Measurements from ENCODE around the gene SEC14L1.

Gene SEC14L1

DNA sequence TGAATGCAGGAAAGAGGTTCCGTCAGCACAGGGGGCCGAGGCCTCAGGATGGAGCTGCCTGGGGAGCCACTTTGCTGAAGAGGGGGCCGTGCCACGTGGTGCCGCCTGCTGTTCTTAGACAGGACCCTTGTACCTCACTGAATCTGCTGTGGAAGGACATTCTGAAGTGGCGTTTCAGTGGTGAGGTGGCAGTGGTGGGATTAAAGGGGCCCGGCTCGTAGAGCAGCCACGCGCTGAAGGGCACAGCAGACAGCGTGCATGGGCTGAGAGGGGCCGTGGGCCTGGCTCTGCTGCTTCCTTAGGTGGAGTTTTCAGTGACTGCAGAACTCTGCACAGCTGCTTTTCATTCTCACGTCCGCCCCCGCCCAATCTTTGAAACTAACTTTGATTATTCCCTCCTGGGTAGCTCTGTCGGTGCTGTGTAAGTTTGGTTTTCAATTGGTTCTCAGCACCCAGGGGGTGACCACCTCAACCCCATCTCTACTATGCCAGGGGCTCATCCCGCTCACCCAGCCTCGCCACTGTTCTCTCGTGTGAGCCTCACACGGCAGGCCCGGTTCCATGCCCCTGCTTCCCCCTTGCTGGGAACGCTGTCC lies 70.3 kb downstream of the SEC14L1 start:
- in situ Hi-C loops (cut with HindIII; ENCODE audit: low sequenced_read_pairs), result no loop called here

- in situ Hi-C loops (cut with HindIII; ENCODE audit: low sequenced_read_pairs), result no loop called here
These were observed 70.9 kb downstream of the SEC14L1 start for GRCh38 chr17:77211681-77212080.

GRCh38 chr17:77212081-77212832 lies 71.5 kb downstream of the SEC14L1 start:
- in situ Hi-C loops (cut with HindIII; ENCODE audit: low sequenced_read_pairs), result no loop called here

DNA sequence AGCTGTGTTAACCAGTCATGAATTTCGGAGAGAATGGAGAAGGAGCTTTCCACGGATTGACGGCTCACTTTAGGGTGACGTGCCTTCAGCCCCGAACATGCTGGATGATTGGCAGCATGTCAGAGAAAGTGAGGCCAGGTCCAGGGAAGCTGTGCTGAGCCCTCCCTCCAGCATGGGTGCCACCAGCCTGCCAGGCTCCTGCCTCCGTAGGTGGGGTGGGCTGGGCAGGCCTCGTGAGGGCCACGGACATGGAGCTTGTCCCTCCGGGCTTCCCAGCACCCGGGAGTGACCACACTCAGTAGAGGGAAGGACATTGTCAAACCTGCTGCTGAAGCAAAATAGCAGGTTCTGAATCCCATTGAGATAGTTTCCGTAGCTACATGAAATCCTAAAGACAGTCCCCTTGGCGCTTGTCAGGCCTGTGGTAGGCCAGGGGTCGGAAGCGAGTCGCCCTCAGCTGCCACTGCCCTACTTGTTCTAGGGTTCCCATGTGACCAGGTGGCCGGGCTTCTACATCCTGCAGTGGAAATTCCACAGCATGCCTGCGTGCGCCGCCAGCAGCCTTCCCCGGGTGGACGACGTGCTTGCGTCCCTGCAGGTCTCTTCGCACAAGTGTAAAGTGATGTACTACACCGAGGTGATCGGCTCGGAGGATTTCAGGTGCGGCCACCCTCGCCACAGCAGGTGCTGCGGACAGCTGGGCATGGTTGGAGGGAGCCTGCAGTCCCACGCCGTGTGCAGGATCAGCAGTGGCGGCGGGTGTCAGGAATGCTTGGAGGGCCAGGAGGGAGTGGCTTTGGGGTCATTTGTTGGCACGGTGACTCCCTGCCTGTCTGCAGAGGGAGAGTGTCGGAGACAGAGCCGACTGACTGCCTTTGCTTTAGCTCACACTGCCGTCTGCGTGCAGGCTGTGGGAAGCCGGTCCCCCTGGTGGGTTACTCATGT lies 72.3 kb downstream of the SEC14L1 start:
- in situ Hi-C loops (cut with HindIII; ENCODE audit: low sequenced_read_pairs), result no loop called here

DNA sequence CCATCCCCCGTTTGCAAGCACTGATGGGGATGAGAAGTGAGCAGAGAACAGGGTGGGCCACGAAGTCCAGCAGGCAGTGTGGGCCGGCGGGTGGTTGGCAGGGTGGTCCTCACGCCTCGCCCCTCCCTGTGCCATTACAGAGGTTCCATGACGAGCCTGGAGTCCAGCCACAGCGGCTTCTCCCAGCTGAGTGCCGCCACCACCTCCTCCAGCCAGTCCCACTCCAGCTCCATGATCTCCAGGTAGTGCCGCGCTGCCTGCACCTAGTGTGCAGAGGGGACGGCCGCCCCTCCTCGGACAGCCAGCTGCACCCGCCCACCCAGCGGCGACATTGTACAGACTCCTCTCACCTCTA lies 73.0 kb downstream of the SEC14L1 start:
- in situ Hi-C loops (cut with HindIII; ENCODE audit: low sequenced_read_pairs), result no loop called here

GRCh38 chr17:77214328-77214727 lies 73.6 kb downstream of the SEC14L1 start:
- in situ Hi-C loops (cut with HindIII; ENCODE audit: low sequenced_read_pairs), result no loop called here

GRCh38 chr17:77214743-77215142 lies 74.0 kb downstream of the SEC14L1 start:
- in situ Hi-C loops (cut with HindIII; ENCODE audit: low sequenced_read_pairs), result no loop called here

DNA sequence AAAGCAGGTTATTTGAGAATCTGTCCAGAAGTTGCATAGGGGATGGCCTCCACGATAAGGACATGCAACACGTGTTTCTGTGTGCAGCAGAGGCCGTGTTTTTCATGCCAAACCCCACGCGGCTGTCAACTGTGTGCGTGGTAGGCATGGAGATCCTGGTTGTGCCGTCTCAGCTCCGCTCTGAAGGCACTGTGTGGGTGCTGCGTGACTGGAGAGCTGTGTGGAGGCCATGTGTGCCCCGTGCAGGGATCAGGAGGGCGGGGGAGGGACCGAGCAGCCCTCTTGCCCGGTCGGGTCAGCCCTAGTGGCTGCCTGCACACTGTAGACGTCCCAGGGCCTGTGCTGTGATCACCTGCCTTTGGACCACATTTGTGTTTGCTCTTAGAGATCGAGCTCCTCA lies 74.5 kb downstream of the SEC14L1 start:
- in situ Hi-C loops (cut with HindIII; ENCODE audit: low sequenced_read_pairs), result no loop called here

DNA sequence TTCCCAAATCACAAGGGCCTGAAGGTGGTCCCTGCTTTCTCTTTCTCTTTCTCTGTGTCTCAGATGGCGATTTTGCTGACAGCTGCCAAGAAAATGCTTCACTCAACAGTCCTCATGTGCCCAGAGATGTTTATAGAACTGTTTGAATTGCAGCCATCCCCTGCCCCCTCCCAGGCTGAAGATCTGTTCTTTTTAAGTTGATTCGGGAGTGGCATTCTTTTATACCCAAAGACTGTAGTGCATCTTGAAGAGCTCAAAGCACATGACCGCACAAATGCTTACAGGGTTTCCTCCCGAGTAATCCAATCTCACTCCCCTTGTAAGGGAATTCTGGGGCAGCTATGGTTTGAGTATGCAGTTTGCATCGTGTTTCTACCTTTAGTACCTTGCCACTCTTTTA lies 75.7 kb downstream of the SEC14L1 start:
- in situ Hi-C loops (cut with HindIII; ENCODE audit: low sequenced_read_pairs), result no loop called here

DNA sequence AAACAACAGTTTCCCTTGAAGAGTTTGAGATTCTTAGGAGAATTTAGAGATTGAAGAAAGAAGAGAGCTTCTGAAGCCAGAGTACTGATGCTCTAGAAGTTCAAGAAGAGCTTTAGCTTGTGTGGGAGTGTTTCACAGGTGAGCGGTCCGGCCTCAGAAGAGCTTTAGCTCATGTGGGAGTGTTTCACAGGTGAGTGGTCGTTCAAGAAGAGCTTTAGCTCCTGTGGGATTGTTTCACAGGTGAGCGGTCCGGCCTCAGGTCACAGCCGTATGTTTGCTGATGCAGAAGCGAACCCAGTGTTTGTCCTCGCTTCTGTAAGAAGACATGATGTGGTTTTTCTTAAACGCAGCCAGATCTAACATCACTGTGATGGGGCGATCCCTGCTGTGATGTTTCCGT lies 76.4 kb downstream of the SEC14L1 start:
- in situ Hi-C loops (cut with HindIII; ENCODE audit: low sequenced_read_pairs), result no loop called here

DNA sequence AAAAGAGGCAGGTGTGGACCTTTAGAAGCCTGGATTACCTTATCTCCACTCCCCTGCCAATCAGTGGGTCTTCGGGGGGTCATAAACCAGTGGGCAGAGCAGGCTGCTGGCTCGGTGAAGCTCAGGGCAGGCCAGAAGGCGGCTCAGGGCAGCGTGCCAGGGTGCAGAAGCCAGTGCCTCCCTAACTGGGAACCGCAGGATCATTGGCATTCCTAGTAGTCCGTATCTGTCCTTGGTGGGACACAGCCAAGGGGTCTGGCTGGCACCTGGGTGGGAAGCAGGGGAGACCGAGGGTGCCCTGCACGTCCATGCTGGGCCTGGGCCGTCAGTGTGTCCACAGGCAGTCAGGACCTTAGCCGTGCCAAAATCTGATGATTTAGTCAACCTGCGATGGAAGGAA lies 76.8 kb downstream of the SEC14L1 start:
- in situ Hi-C loops (cut with HindIII; ENCODE audit: low sequenced_read_pairs), result no loop called here

DNA sequence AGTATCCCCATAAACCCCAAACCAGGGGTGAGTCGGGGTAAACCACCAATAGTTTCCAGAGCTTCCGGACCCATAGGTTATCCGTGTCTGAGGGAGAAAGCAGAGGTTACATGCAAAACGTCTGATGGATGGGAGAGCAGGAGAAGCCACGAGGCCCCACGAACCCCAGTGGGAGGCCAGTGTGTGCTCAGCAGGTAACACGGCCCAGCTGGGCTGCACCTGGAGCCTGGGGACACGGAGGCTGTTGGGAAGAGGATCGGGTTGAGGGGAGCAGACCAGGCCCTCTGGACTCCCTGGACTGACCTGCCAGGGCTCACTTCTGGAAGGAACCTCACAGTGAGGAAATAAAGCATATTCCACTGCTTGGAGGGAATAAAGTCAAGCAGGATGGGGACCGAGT lies 78.1 kb downstream of the SEC14L1 start:
- in situ Hi-C loops (cut with HindIII; ENCODE audit: low sequenced_read_pairs), result no loop called here

DNA sequence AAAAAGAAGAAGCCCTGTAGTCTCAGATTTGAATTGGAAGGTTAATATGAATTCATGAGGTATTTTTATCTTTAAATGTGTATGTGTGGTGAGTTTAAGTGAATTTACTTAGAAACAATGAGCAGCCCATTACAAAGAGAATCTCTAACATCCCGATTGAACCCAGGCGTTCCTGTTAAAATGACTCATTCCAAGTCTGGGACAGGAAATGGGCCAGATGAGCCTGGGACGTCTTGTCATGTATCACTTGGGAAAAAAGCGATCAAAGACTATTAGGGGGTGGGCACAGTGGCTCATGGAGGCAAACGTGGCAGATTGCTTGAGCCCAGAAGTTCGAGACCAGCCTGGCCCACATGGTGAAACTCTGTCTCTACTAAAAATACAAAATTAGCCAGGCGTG lies 81.6 kb downstream of the SEC14L1 start:
- in situ Hi-C loops (cut with HindIII; ENCODE audit: low sequenced_read_pairs), result no loop called here

DNA sequence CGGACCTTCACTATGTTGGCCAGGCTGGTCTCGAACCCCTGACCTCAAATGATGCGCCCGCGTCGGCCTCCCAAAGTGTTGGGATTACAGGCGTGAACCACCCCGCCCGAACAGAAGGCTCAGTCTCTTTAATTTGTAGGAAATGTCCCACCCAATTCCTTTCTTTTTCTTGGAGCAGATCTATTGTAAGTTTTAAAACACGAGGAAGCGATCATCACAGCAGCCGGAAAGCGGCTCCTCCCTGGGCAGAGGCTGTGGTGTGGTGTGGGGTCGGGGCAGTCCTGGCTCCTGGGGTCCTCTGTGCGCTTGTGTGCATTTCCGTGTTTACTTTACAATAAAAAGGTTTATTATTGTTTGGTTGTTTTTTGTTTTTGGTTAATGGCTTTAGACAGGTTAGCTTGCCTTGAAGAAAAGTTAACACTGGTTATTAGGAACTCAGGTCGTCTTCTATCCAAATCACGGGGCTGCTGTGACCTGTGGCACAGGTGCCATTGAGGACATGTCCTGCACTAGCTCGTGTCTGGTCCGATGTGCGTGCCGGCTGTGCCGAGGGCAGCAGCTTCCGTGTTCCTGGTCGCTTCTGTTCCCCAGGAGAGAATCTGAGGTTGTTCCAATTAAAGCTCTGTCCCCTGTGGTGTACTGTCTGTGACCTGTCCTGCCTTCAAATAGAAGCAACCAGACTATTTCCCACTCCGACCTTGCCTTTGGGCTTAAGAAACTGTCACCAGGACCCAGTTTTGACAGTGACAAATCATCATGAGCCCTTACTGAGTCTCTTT lies 83.1 kb downstream of the SEC14L1 start:
- in situ Hi-C loops (cut with HindIII; ENCODE audit: low sequenced_read_pairs), result no loop called here

DNA sequence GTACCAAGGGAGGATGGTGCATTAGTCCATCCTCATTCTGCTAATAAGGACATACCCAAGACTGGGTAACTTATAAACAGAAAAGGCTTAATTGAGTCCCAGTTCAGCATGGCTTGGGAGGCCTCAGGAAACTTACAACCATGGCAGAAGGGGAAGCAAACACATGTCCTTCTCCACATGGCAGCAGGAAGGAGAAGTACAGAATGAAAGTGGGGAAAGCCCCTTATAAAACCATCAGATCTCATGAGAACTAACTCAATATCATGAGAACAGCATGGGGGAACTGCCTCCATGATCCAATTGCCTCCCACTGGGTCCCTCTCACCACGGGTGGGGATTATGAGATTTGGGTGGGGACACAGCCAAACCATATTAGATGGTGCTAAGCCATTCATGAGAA lies 84.5 kb downstream of the SEC14L1 start:
- in situ Hi-C loops (cut with HindIII; ENCODE audit: low sequenced_read_pairs), result no loop called here

DNA sequence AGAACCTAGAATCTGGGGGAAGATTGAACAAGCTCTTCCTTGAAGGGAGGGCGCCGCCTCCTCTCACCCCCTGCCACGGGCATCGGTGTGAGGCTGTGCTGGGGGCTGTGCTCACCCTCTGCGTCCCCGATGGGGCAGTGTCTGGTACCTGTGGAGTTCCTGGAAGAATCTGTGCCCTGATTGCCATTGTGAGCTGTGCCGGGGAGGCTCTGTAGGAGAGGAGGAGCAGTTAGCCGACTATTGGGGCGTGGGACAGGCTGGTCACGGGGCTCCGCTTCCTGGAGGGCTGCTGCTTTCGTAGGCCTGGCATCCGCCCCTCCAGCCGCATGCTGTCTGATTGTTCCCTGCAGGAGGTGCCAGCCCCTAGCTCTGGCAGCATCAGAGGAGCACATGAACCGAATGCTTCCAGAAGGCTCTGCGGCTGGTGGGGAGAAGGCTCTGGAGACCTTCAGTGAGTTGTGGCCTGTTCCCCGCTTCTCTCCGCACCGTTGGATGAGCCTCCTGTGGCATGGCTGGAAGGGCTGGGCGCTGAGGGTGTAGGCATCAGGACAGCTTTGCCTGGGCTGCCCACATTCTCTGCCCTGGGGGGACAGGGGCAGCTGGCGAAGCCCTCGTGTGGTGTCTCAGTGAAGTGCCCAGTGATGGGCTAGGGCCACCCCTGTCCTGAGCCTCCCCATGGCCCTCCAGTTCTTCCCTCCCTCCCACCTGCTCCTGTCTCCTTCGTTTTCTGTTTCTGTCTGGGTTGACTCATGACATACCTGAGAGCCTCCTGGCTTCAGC lies 86.9 kb downstream of the SEC14L1 start:
- in situ Hi-C loops (cut with HindIII; ENCODE audit: low sequenced_read_pairs), result no loop called here

DNA sequence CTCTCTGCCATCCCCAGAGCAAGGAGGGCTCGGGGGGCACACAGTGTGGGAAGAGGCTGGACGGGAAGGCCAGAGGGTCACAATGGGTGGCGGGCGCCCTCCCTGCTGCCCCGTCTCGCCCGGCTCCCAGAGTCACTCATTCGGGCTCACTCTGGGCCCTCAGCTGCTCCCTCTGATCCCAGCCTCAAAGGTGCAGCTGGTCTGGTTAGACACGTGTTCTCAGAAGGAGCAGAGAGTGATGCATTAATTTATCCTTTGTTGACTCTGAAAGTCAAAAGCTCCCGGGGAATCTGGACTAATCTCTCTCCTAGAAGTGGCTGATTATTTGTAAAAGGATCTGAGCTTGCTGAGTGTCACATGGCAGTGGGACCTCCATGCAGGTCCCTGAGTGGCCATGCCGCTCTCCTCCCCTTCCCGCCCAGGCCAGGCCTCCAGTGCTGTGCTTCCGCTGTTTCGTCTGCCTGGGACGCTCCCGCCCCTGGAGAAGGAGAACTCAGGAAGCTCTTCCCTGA lies 87.5 kb downstream of the SEC14L1 start:
- in situ Hi-C loops (cut with HindIII; ENCODE audit: low sequenced_read_pairs), result no loop called here

- in situ Hi-C loops (cut with HindIII; ENCODE audit: low sequenced_read_pairs), result no loop called here
These were observed 88.0 kb downstream of the SEC14L1 start for GRCh38 chr17:77228816-77229215.

GRCh38 chr17:77229786-77230435 lies 89.1 kb downstream of the SEC14L1 start:
- in situ Hi-C loops (cut with HindIII; ENCODE audit: low sequenced_read_pairs), result no loop called here

- in situ Hi-C loops (cut with HindIII; ENCODE audit: low sequenced_read_pairs), result no loop called here
These were observed 89.7 kb downstream of the SEC14L1 start for GRCh38 chr17:77230436-77230830.

Measured in endothelial cell of hepatic sinusoid (primary cell).